WTC11 (cell line): ENCODE measurements around the gene ADAM22.

Experiments used
- ATF3 ChIP-seq: sonication (generic); formaldehyde crosslinking; conservative IDR thresholded peaks from 2 replicates; pipeline ENCODE4 v1.8.1; 2022; ENCODE audit warnings: mild to moderate bottlenecking, missing genetic modification reagents
- CREM ChIP-seq: sonication (generic); formaldehyde crosslinking; IDR thresholded peaks from 2 replicates; pipeline ENCODE4 v1.8.1; 2022; ENCODE audit warnings: mild to moderate bottlenecking, missing genetic modification reagents, moderate library complexity
- CTCF ChIP-seq: fragments of 200-600 bp; IDR thresholded peaks from 2 replicates; pipeline ENCODE4 v1.8.0; 2022; ENCODE audit warnings: antibody characterized with exemption
- ESRRA ChIP-seq: sonication (generic); formaldehyde crosslinking; IDR thresholded peaks from 2 replicates; pipeline ENCODE4 v1.8.1; 2022; ENCODE audit warnings: mild to moderate bottlenecking, missing genetic modification reagents, borderline replicate concordance
- FOXP1 ChIP-seq: sonication (generic); formaldehyde crosslinking; IDR thresholded peaks from 2 replicates; pipeline ENCODE4 v1.8.0; 2022; ENCODE audit warnings: missing genetic modification reagents, mild to moderate bottlenecking, moderate library complexity, borderline replicate concordance
- FOXP4 ChIP-seq: sonication (generic); formaldehyde crosslinking; IDR thresholded peaks from 2 replicates; pipeline ENCODE4 v1.8.0; 2022; ENCODE audit warnings: mild to moderate bottlenecking, missing genetic modification reagents
- NR2C2 ChIP-seq: sonication (generic); formaldehyde crosslinking; IDR thresholded peaks from 2 replicates; pipeline ENCODE4 v1.8.0; 2022; ENCODE audit warnings: mild to moderate bottlenecking, missing genetic modification reagents
- ZNF138 ChIP-seq: sonication (generic); formaldehyde crosslinking; conservative IDR thresholded peaks from 2 replicates; pipeline ENCODE4 v1.8.1; 2022; ENCODE audit warnings: mild to moderate bottlenecking, moderate library complexity, missing genetic modification reagents
- ZNF416 ChIP-seq: fragments of 250-450 bp; sonication (Bioruptor Pico); IDR thresholded peaks from 2 replicates; pipeline ENCODE4 v1.9.0; 2021; ENCODE audit warnings: mild to moderate bottlenecking, inconsistent platforms
- ZSCAN18 ChIP-seq: fragments of 250-450 bp; sonication (Bioruptor Pico); IDR thresholded peaks from 2 replicates; pipeline ENCODE4 v2.1.2; 2022; ENCODE audit warnings: mild to moderate bottlenecking, moderate library complexity
- TF ChIP-seq, protein P1 (sequence below): sonication (generic); formaldehyde crosslinking; IDR thresholded peaks from 2 replicates; pipeline ENCODE4 v1.8.0; 2022; ENCODE audit warnings: mild to moderate bottlenecking, missing genetic modification reagents
- TF ChIP-seq, protein P2 (sequence below): sonication (generic); formaldehyde crosslinking; IDR thresholded peaks from 2 replicates; pipeline ENCODE4 v1.8.0; 2022; ENCODE audit warnings: mild to moderate bottlenecking, missing genetic modification reagents

DNA sequence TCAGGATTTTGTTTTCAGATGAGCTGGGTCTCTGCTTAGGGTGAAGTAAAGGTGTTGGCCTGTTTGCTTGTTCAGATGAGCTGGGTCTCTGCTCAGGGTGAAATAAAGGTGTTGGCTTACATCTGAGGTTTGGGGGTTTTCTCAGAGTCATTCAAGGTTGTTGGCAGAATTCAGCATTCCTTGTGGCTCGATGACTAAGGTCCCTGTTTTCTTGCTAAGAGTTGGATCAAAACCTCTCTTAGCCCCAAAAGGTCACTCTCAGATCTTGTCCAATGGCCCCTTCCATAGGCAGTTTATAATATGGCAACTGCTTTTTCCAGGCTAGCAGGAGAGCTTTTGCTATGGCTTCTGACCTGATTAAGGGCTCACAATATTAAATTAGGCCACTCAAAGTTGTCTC is 106.6 kb downstream of the ADAM22 start:
- no peak for TF ChIP-seq CTCF
- TF ChIP-seq, protein P1, sequence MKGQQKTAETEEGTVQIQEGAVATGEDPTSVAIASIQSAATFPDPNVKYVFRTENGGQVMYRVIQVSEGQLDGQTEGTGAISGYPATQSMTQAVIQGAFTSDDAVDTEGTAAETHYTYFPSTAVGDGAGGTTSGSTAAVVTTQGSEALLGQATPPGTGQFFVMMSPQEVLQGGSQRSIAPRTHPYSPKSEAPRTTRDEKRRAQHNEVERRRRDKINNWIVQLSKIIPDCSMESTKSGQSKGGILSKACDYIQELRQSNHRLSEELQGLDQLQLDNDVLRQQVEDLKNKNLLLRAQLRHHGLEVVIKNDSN (CRISPR knock-in tag): no peak
- TF ChIP-seq ESRRA (CRISPR knock-in tag): no peak
- TF ChIP-seq CREM (CRISPR knock-in tag): no peak
- TF ChIP-seq FOXP1 (CRISPR knock-in tag): no peak
- TF ChIP-seq FOXP4: no peak
- TF ChIP-seq ZNF416 (CRISPR knock-in tag): no peak
- TF ChIP-seq ATF3 (CRISPR knock-in tag): no peak
- TF ChIP-seq NR2C2 (CRISPR knock-in tag): no peak
- TF ChIP-seq, protein P2, sequence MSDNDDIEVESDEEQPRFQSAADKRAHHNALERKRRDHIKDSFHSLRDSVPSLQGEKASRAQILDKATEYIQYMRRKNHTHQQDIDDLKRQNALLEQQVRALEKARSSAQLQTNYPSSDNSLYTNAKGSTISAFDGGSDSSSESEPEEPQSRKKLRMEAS (CRISPR knock-in tag): no peak
- no peak for TF ChIP-seq ZSCAN18 (CRISPR knock-in tag)
- TF ChIP-seq ZNF138 (CRISPR knock-in tag): no peak
